ENCODE results near the gene MBL2.

Gene MBL2

DNA sequence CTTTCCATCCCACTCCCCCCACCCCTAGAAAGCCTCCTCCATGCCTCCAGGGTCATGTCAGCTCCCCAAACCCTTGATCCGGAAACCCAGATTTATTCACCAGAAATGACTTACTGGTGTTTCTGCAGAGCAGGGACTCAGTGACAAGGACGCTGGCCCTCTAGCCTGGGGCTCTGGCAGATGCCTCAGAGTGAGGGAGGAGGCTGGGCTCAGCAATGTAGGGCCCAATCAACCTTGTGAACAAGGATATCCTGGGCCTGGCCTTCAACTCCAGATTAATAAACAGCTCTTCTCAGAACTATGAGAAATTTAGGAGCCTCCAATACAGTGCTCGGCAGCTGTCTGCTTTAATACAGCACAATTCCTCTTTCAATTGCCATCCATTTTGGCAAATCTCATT, at the start of gene MBL2:
Gene MBL2, minus strand, starts transcription at position 162 of the 400 bp plus-strand sequence. CDS start 1,149 bp downstream, outside the sequence.
- FAIRE-seq, result no peak

DNA sequence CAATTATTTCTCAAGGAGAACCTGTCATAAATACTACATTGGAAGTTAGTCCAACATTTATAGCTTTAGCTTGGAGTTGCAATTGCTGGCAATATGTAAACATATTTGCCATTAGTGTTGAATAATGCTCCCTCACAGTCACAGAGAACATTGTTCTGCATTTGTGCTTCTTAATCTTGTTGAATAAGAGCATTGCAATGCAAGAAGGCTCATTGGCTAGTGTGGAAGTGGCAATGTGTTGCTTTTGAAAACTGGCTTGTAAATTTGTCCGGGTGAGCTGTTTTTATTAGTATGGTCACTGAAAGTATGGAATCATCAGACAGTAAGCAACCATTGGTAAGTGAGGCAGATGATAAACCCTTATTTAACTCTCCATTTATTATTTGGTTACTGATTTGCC, 47.7 kb upstream of the MBL2 start:
- no peak for FAIRE-seq

DNA sequence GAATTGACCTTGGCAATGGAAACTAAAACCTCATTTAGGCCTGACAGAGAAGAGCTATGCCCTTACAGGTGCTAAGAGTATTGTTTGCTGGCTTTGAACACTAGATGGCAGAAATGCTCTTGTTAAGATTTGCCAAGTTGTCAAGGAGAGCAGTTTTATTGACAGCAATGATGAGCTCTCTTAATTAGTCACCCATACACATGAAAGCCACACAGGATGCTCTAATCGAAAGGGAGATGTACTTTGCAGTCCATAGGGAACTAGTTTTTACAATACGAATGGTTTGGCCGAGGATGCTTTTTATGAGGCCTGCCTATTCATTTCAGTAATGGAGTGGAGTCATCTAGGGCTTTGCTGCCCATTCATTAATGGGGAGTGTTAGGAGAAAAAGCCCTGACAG, 45.4 kb upstream of the MBL2 start:
- peak; percentile 81 for FAIRE-seq

DNA sequence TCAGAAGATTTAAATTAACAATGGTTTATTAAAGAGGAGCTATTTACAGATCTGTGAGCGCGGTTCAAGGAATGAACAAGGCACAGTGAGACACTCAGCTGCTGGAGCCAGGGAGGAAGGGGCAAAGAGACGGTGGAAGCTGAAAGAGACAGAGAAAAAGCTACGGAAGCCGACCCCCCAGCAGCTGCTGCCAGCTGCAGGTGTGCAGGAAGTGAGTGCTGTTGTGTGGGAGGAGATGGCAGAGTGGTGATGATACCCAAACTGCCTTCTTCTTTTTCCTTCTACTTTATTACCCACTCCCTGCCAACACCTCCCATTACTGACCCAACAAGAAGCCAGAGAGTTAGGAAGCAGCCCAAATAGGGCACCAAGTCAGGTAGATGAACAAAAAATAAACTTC, 41.9 kb upstream of the MBL2 start:
- FAIRE-seq, result no peak

DNA sequence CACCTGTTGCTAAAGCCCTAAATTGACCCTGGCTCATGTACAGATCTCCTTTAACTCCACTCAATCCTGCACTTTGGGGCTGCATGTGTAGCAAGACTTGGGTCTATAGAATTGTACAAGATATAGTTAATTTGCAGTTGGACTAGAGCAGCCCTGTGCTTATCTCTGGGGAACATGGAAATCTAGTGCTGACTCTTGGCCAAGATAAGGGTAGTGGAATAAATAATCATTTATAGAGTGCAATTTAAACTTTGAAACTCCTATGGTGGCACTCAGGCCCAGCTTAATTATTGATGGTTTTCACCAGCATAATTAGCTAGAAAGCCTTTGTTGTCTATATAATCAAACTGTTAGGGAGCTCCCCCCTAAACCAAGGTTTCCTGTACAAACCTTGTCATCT, 39.2 kb upstream of the MBL2 start:
- FAIRE-seq, result no peak

DNA sequence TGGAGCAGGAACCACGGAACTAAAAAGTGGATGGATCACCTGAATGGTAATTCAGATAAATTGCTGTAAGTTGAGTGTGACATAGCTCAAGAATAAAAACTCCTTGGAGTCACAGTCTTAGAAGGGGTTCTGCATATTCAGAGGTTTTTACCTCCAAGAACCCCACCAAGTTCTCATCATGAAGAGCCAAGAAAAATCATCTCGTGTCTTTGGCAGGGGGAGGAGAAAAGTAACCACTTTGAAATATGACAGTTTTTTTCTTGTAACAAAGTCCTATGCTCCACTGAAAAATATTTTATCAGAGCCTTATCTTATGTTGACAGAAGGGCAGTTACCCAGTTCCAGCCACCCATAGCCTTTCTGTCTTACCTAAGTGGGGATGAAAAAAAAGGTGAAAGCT, 38.2 kb upstream of the MBL2 start:
- no peak for FAIRE-seq

DNA sequence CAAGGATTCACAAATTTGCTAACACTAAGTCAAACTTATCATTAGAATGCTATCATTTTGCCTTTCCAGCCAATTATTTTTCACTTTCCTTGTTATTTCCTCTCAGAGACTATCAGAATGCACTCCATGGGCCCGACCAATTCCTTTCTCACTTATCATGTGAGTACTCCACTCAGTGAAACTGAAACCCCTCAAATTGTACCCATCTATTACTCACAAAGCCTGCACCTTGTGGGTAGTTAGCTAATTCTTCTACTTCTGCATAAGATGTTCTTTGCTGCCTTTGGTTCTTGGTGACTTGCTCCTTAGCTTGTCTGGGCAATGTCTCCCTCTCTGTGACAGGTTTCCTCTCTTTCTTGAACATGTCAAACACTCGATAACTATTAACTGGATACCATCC, 35.2 kb upstream of the MBL2 start:
- FAIRE-seq, result no peak

DNA sequence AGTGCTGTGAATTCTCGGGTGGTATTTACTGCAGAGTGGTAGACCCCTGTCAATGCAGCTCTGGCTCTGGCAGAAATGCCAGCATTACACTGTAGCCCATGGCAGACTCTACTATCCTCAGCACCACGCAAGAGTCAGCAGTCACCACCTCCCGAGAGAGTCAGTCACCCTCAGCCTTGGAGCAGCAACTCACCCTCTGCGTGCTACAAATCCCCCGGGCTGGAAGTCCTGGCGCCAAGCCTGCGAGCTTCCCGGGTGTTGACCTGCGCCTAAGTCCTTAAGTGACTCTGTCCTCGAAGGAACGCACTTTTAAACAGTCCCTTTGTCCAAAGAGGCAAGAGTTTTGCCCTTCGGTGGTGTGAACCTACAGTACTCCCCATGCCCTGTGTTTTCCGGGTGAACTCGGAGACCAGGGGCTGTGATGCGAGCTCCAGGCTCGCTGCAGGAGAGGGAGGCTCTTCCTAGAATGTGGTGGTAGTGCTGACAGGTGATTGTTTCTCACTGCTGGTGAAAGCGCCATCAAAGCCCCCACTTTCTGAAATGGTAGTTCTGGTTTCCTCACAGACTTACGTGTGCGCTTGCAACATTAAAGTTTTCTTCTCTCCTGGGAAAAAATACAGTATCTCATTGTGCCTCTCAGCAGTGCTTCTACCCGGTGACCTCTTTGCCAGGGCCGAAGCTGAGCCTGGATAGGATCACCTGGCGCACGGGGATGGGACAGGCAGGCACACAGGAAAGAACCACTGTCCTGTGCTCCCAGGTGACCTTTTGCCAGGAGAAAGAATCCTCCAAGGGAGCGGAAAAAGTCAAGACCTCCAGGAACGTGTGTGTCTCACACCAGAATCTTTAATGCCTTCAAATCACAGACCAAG, 33.1 kb upstream of the MBL2 start:
- FAIRE-seq, result no peak

DNA sequence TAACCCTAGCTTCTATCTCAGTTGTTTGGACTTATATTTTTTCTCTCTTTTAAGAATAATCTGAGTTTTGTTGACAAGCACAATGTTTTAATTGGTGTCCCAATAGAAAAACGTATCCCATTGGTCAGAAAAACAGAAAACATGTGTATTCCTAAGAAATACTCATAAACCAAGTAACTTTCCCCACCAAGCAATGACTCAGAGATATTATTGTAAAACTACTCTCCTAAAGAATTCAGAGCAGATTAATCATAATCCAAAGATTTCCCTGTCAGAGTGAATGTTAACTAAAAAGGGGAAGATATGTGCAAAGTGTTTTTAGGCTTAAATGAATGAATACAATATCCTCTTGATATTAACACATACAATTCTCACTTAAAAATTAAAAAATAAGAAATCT, 29.4 kb upstream of the MBL2 start:
- FAIRE-seq, result no peak

DNA sequence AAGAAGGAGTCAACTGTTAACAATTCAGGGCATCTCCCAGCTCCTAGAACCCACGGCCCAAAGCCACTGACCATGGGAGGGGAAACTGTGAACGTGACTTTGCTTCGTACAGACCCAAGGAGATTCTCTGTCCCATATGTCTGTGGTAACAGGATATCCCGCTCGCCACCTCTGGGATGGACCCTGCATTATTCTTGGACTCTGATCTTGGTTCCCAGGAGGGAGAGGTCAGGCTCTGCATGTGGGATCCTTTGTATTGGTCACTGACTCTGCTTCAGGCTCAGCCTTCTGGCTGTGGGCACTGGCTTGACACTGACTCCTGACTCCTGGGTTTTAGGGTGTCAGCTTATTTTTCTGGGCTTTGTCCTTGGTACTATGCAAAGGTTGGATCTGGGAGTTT, 13.5 kb upstream of the MBL2 start:
- FAIRE-seq, result no peak

DNA sequence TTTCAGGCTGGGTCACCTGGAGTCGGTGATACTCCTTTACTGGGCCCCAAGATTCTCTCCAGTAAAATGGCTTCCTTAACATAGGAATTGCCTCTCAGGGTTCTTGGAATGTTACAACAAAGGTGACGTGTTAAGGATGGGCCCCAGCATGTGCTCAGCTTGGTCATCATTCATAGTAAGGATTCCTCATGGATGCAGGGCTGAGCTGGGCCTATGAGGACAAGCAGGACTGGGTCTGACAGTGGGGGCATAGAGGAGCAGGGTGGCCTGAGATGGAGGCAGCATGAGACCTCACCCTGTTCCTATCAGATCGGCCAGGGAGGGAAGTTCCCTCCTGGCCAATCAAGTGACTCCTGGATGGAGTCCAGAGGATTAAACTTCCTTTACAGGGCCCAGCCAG, 12.8 kb upstream of the MBL2 start:
- FAIRE-seq, result no peak

DNA sequence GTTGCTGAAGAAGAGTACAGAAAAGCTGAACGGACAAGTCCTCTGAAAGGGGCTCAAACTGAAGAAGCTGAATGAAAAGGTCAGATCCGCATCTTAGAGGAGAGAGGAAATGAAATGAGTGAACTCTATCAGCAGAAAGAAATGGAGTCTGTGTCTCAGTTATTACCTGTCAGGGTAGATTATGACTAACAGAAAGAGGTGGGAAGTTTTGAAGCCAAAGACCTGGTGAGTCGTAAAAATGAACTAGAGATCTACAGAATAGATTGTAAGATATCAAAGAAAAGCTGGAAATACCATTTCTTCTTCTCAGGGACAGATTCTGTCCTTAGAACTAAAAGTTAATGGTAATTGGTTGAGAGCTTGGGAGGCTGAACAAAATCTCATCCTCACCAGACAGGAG, 11.1 kb upstream of the MBL2 start:
- FAIRE-seq, result no peak

DNA sequence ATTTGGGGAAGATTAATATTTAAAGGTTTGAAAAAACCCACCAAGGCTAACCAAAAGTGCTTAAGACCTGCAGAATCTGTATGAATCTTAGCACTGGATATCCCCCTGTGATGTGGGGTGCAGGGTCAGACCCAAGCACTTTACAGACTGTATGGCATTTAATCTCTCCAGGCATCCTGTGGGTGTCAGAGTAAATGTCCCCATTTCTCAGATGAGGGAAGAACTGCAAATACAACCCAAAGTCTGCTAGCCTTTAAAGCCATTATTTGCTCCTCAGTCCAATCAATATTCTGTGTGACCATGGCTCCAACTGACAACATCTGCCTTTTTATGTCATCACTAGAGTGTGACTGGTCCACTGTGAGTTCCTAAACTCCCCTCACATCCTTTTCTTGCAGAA, 10.0 kb upstream of the MBL2 start:
- FAIRE-seq, result no peak

DNA sequence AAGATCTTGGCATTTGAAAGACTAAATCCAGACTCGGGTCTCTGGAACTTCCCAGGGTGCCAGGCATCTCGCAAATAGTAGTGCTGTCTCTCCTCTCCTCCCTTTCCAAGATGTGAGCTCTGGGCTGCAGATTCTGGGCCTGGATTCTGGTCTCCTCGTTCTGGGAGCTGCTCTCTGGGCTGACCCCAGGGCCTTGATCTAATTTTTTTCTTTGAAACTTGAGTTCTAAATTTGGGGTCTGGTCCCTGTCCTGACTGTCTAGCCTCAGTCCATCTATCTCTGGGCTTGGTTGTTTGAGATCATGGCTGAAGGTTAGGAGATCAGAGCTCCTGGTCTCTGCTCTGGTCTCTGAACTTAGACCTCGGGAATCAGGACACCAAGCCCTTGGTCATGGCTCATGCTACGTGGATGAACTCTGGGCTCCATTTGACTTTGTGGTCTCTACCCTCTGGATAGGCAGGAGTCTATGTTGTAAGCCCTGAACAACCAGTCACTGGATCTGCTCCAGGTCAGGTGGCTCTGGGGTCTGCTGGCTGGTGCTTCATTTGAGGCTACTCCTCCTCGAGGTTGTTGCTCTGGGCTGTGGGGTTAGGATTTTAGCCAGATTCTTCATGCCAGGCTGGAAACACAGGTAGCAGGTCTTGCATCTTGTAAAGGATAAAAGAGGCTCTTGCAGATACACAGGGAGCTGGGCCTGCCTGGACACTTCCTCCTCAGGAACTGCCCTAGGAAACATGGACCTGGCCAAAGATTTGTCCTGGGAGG, 8.0 kb upstream of the MBL2 start:
- FAIRE-seq, result no peak

DNA sequence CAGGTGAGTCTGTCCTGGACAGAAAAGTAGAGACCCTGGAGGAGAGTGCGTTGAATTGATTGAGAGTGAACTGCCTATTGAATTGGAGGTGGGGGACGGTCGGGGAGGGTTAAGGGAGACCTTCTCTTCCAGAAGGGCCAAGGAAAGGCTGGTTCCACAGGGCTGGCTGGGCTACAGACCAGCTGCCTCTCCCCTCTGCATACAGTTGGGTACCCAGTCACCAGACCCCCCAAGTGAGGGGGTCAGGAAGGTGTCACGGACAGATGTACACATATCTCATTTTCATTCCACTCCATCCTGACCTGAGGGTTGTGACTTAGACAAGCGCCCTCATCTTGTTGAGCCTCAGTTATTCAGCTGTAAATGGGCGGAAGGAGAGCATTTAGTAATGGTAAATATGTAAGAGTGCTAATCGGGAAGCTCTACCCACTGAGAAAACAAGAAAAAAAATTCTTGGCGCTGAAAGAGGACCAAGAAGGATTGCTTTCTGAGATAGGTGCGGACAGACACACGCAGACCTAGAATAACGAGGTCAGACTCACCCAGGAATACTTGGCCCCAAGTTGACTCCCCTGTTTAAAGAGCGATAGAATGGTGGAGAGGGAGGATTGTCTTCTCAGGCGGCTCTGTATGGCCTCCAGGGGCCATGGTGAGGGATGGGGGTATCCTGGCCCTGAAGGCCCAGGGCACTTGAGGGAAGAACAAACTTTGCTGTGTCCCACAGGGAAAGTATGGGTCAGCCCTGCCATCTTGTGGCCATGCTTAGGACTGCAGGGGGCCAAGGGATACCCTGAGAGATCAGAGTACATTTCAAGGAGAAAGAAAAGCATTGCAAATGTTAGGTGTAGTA, 7.2 kb upstream of the MBL2 start:
- FAIRE-seq, result peak; percentile 60

DNA sequence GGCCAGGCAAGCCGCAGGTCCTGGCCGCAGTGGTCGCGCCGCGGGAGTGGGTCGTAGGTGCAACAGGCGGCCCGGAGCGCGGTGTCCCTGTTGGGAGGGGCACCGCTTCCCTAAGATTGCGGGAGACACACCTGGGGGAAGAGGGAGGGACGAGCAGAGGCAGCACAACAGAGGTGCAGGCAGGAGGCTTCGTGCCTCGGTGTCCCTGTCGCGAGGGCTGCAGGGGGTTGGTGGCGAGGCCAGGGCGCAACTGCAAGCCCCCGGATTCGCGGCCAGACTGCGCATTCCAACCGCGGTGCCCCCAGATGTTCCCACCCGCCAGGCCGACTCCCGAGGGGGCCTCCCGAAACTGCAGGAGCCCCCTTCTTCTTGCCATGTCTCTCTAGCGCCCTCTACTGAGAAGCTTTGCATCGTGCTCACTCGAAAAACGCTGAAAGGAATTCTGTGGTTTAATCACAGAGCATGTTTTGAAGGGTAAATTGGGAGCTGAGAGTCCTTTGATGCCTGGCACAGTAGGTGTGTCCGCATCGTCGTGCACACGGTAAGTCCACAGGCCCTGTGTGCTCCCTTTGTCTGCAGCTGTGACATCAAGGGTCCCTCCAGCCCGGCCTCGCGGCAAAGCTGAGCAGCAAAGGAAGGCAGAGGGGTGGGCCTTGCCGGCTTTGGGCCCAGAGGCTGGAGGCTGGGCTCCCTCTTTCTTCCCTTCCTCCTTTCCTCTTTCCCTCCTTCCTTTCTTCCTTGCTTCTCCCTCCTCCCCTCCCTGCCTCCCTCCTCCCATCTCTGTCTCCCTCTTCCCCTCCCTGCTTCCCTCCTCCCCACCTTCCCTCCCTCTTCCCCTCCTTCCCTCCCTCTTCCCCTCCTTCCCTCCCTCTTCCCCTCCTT, 6.2 kb upstream of the MBL2 start:
- no peak for FAIRE-seq

DNA sequence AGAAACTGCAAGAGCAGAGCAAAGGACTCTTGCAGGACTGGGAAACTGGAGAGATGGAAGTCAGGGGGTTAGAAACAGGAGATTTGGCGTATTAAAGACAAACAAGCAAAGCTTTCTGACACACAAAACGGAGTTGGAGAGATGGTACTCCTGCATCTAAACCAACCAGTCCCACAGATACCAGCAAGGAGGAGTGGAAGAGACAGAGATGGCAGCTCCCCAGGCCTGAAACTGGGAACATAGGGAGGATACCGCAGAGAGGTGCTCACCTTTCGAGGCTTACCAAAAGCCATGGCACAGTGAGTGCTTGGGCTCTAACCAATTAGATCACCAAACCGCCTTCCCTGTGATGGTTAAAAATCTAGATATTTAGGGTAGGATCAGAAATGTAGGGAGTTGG, 4.8 kb upstream of the MBL2 start:
- FAIRE-seq, result no peak

DNA sequence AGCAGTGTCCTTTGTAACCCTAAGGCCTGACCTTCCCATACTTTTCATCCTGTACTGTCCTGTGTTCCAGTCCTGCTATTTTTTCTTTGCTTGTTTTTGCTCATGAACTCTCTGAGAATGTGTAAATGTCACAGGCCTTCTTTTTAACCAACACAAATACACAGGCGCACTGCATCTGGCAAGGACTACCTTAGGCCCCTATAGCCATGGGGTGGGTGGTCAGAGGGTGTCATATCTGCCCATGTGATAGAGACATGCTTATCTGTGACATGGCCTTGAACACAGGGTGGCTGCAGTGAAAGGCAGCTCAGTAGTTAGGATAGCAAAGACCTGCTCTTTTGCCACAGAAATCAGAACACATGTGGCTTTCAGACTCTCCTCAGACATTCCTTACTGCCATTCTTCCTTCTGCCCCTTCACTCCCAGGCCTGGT, 3.9 kb upstream of the MBL2 start:
- FAIRE-seq, result no peak

DNA sequence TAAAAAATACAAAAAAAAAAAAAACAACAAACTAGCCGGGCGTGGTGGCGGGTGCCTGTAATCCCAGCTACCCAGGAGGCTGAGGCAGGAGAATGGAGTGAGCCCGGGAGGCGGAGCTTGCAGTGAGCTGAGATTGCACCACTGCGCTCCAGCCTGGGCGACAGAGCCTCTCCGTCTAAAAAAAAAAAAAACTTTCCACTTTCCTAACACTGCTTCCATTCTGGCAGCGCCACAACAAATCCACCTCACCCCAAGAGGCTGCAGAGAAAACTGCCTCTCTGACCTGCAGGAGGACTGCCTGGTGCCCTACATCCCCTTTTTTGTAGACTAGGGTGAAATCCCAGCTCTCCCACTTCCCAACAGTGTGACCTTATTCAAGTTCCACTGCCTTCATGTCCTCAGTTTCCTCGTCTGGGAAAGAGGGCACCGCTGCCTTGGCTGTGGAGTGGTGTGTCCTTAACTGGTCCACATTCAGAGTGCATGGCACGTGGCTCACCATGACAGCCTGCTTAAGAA, 2.6 kb upstream of the MBL2 start:
- FAIRE-seq, result no peak

DNA sequence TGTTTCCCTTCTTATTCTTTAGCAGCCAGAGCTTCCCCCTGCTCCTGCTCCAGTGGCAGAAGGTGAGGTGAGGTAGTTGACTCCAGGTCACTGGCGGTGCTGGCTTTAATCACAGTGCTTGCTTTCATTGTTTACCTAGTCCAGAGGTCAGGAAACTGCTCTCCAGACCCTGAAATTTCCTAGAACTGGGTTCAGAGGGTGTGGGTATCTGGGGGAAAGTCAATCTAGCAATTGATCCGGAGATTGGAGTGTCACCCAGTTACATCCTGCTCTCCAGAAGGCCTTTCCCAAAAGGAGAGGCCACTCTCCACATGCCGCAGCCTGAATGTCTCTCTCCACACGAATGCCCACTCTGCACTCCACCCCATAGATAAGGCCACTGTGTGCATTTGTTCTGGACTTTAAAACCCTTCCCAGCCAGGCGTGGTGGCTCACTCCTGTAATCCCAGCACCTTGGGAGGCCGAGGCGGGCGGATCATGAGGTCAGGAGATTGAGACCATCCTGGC, 2.1 kb upstream of the MBL2 start:
- FAIRE-seq, result no peak

DNA sequence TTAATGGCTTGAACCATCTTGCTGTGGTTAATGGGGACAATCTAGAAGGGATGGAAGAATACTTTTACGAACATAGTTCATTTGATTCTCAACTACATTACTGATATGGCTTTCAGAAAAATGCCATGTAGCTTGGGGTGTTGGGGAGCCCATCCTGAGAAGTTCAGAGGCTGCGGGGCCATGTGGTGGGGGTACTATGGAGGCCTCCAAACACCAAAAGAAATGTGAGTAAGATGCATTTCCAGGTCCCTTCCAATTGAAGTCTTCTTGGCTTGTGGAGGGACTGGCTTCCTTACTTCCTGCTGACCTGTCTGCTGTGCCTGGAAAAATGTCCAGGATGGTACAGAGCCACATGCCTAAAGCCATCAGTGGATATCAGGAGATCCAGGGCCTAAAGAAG, 1.6 kb upstream of the MBL2 start:
- no peak for FAIRE-seq

All from islet of Langerhans (tissue), 1 donor.